Trophoblast cell (in vitro differentiated cells and primary cell): ENCODE measurements around the gene C10orf90.

Experiments
- DNase-seq, 2 donors: peaks; one replicate each; pipeline ENCODE4 v3.0.0-alpha.2; 2016
- H2AFZ ChIP-seq: 2 replicates; pipeline ENCODE4 v1.6.1; 2013; ENCODE audit warnings: low read length, moderate library complexity, mild to moderate bottlenecking; ENCODE audit not compliant: insufficient read depth, poor library complexity
- H2AK5ac ChIP-seq: 2 replicates; pipeline ENCODE4 v1.6.1; 2013; ENCODE audit warnings: mild to moderate bottlenecking, low read length
- H2BK120ac ChIP-seq: 2 replicates; pipeline ENCODE4 v1.6.1; 2013; ENCODE audit warnings: low read length, mild to moderate bottlenecking, moderate library complexity; ENCODE audit not compliant: insufficient read depth, poor library complexity
- H2BK12ac ChIP-seq: 2 replicates; pipeline ENCODE4 v1.6.1; 2013; ENCODE audit warnings: mild to moderate bottlenecking, low read length, moderate library complexity
- H2BK5ac ChIP-seq: 2 replicates; pipeline ENCODE4 v1.6.1; 2013; ENCODE audit warnings: low read length, low read depth, moderate library complexity, mild to moderate bottlenecking; ENCODE audit not compliant: poor library complexity
- H3K14ac ChIP-seq: 2 replicates; pipeline ENCODE4 v1.6.1; 2013; ENCODE audit warnings: mild to moderate bottlenecking, low read length
- H3K18ac ChIP-seq: 2 replicates; pipeline ENCODE4 v1.6.1; 2013; ENCODE audit warnings: mild to moderate bottlenecking, low read length
- H3K23ac ChIP-seq: 2 replicates; pipeline ENCODE4 v1.6.1; 2013; ENCODE audit warnings: low read length
- H3K27ac ChIP-seq: 2 replicates; pipeline ENCODE4 v1.5.1; 2013; ENCODE audit warnings: low read depth, mild to moderate bottlenecking, inconsistent platforms, low read length, moderate library complexity
- H3K27me3 ChIP-seq: 2 replicates; pipeline ENCODE4 v1.6.1; 2013; ENCODE audit warnings: inconsistent platforms, mild to moderate bottlenecking, low read length, moderate library complexity; ENCODE audit not compliant: insufficient read depth
- H3K36me3 ChIP-seq, 2 experiments: 1 replicate in 1 of 2; 2 replicates in 1 of 2; pipeline ENCODE4 v1.6.1; 2013; ENCODE audit warnings: low read length in 2 of 2, mild to moderate bottlenecking in 2 of 2, moderate library complexity in 1 of 2; ENCODE audit not compliant: insufficient read depth in 2 of 2, control insufficient read depth in 1 of 2
- H3K4ac ChIP-seq: 2 replicates; pipeline ENCODE4 v1.6.1; 2013; ENCODE audit warnings: low read depth, mild to moderate bottlenecking, low read length, moderate library complexity
- H3K4me1 ChIP-seq, 2 experiments: 1 replicate in 1 of 2; 2 replicates in 1 of 2; pipeline ENCODE4 v1.6.1; 2013; ENCODE audit warnings: low read length in 2 of 2, mild to moderate bottlenecking in 2 of 2, moderate library complexity in 1 of 2; ENCODE audit not compliant: insufficient read depth in 2 of 2, control insufficient read depth in 1 of 2
- H3K4me2 ChIP-seq: 2 replicates; pipeline ENCODE4 v1.6.1; 2013; ENCODE audit warnings: inconsistent platforms, mild to moderate bottlenecking, low read length, moderate library complexity
- H3K4me3 ChIP-seq: 2 replicates; pipeline ENCODE4 v1.5.1; 2013; ENCODE audit warnings: mild to moderate bottlenecking, low read depth, low read length, inconsistent platforms
- H3K79me1 ChIP-seq: one replicate; pipeline ENCODE4 v1.6.1; 2013; ENCODE audit warnings: low read length
- H3K79me2 ChIP-seq: 2 replicates; pipeline ENCODE4 v1.6.1; 2013; ENCODE audit warnings: low read length, mild to moderate bottlenecking; ENCODE audit not compliant: control insufficient read depth, insufficient read depth, poor library complexity
- H3K9ac ChIP-seq: 2 replicates; pipeline ENCODE4 v1.6.1; 2013; ENCODE audit warnings: mild to moderate bottlenecking, low read length
- H3K9me3 ChIP-seq: 2 replicates; pipeline ENCODE4 v1.6.1; 2013; ENCODE audit warnings: low read depth, mild to moderate bottlenecking, control low read depth, inconsistent platforms, low read length; ENCODE audit not compliant: insufficient read depth
- H4K12ac ChIP-seq: 2 replicates; pipeline ENCODE4 v1.6.1; 2013; ENCODE audit warnings: low read depth, mild to moderate bottlenecking, low read length, moderate library complexity
- H4K8ac ChIP-seq: 2 replicates; pipeline ENCODE4 v1.6.1; 2013; ENCODE audit warnings: low read depth, mild to moderate bottlenecking, low read length, moderate library complexity
- H4K91ac ChIP-seq: one replicate; pipeline ENCODE4 v1.6.1; 2013; ENCODE audit warnings: low read depth, mild to moderate bottlenecking, low read length, moderate library complexity
- WGBS: extraction: QIAGEN DNeasy Blood & Tissue Kit; methylation state at CpG from one replicate; pipeline ENCODE4 v1.1.7; 2013; ENCODE audit warnings: missing lambda C conversion rate; ENCODE audit not compliant: insufficient read length, insufficient coverage; ENCODE audit errors: extremely low coverage; 5-methylcytosine and 5-hydroxymethylcytosine counted together

The C10orf90 gene

GRCh38 chr10:126689461-126689994, 19.0 kb upstream of the C10orf90 start:
- no peaks in the 10 kb centered on the region for H3K36me3 ChIP-seq
- no peak overlapping the region for H3K14ac ChIP-seq
- H3K4me1 ChIP-seq, result peaks cover 5 to 20% of the 10 kb centered on the region in 2 experiments
- H2BK120ac ChIP-seq, result no peak overlapping the region
- no peaks in the 10 kb centered on the region for H3K27me3 ChIP-seq
- no peak for DNase-seq
- no peaks in the 10 kb centered on the region for H3K79me2 ChIP-seq
- no peak overlapping the region for H2BK5ac ChIP-seq
- H2AFZ ChIP-seq, result no peak overlapping the region
- no peak overlapping the region for H4K8ac ChIP-seq
- no peak overlapping the region for H3K4ac ChIP-seq
- H4K12ac ChIP-seq, result no peak overlapping the region
- no peak overlapping the region for H3K4me2 ChIP-seq
- no peak overlapping the region for H3K23ac ChIP-seq
- no peak overlapping the region for H3K18ac ChIP-seq
- peaks cover 8% of the 10 kb centered on the region for H3K79me1 ChIP-seq
- H3K27ac ChIP-seq, result no peak overlapping the region
- H4K91ac ChIP-seq, result no peak overlapping the region
- no peak overlapping the region for H2BK12ac ChIP-seq
- H2AK5ac ChIP-seq, result peak overlapping the region; percentile 19
- H3K9me3 ChIP-seq, result peaks cover 6% of the 10 kb centered on the region
- no peak overlapping the region for H3K4me3 ChIP-seq
- no CpG with 5 or more reads among the region's 4 CpGs for WGBS
- no peak overlapping the region for H3K9ac ChIP-seq

DNA sequence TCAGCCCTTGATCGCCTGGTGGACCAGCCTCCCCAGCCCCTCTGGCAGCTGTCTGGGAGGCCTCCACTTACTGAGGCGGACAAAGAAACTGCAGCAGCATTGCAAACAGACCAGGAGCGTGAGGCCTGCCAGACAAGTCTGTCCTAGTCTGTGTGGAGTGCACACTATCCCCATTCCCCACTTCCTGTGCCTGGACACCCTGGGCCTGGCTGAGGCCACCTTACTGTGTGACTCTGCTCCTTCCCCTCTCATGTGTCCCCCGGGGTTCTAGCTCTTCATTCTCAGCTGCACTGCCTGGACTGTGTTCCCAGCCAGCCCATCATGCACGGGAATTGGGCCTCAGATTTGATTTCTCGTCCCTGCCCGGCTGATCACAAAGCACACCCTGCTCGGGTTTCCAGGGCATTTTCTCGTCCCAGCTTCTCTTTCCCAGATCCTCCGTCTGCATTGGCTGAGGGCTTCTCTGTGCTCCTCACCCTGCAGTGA, 16.7 kb upstream of the C10orf90 start:
- Histone ChIP-seq H3K4me1 (peaks cover 5 to 18% of the 10 kb centered on the region in 2 experiments), H3K23ac (no peak overlapping the region), H2BK120ac (no peak overlapping the region), H2AK5ac (no peak overlapping the region), H3K27me3 (no peaks in the 10 kb centered on the region), H2BK5ac (peak overlapping the region; percentile 29), H4K8ac (peak overlapping the region; percentile 53), H3K18ac (no peak overlapping the region), H3K27ac (peak overlapping the region; percentile 42), H3K4me2 (no peak overlapping the region), H3K4ac (no peak overlapping the region), H2BK12ac (peak overlapping the region; percentile 10), H3K79me1 (peaks cover 8% of the 10 kb centered on the region), H3K4me3 (no peak overlapping the region), H4K91ac (peak overlapping the region; percentile 33), H4K12ac (no peak overlapping the region), H3K9me3 (peaks cover 6% of the 10 kb centered on the region), H3K79me2 (no peaks in the 10 kb centered on the region), H3K9ac (no peak overlapping the region), H2AFZ (peak overlapping the region; percentile 80), H3K36me3 (no peaks in the 10 kb centered on the region), H3K14ac (peak overlapping the region; percentile 13)
- DNase-seq, result no peak
- no CpG with 5 or more reads among the region's 10 CpGs for WGBS

DNA sequence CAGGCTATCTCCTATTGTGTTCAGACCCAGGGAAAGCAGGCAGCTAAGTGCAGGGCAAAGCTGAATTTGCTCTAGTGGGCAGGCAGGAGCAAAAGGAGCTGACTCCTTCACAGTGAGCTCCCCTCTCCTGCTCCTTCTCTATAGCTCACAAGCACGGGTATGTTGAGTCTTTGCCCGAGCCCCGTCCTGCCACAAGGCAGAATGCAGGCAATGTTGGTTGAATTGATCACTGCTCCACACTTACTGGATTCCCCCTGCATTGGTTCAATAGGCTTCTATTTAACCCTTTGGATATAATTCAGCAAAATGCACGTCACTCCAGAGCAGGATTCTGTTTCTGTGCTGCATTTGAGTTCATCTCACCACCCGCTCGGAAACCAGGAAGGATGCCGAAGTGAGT, 16.2 kb upstream of the C10orf90 start:
- no peak for DNase-seq
- Histone ChIP-seq H3K4me1 (peaks cover 5 to 18% of the 10 kb centered on the region in 2 experiments), H3K4ac (no peak overlapping the region), H3K9ac (no peak overlapping the region), H3K4me2 (no peak overlapping the region), H4K8ac (no peak overlapping the region), H3K4me3 (no peak overlapping the region), H3K9me3 (peaks cover 6% of the 10 kb centered on the region), H3K79me2 (no peaks in the 10 kb centered on the region), H3K27ac (no peak overlapping the region), H3K79me1 (peaks cover 8% of the 10 kb centered on the region), H2AK5ac (no peak overlapping the region), H2BK120ac (peak overlapping the region; percentile 6), H4K91ac (no peak overlapping the region), H2BK12ac (no peak overlapping the region), H3K23ac (no peak overlapping the region), H2BK5ac (no peak overlapping the region), H4K12ac (no peak overlapping the region), H3K14ac (no peak overlapping the region), H3K27me3 (no peaks in the 10 kb centered on the region), H2AFZ (no peak overlapping the region), H3K18ac (no peak overlapping the region), H3K36me3 (no peaks in the 10 kb centered on the region)
- WGBS, result no CpG with 5 or more reads among the region's 7 CpGs

DNA sequence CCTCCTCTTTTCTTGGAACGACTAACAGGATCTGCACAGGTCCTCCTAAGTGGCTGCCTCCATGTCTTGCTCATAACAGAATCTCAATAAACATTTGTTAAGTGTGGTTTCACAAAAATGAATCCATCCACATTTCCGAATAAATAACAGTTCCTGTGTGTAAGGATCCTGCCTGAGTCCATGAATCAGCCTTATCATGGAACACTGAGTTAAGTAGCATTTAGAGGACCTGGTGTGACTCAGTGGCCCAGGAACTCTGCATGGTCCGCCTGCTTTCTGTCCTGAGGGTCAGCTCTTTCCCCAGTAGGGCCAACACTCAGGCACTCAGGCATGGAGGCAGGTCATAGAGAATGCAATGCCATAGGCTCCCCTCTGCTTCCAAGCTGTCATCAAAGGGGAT, 15.8 kb upstream of the C10orf90 start:
- DNase-seq, result no peak
- H3K9me3 ChIP-seq, result peaks cover 4% of the 10 kb centered on the region
- no peaks in the 10 kb centered on the region for H3K36me3 ChIP-seq
- no peak overlapping the region for H3K4ac ChIP-seq
- H3K27ac ChIP-seq, result no peak overlapping the region
- H2BK5ac ChIP-seq, result no peak overlapping the region
- WGBS, result no CpG with 5 or more reads among the region's 3 CpGs
- peaks cover 5 to 18% of the 10 kb centered on the region in 2 experiments for H3K4me1 ChIP-seq
- no peak overlapping the region for H3K4me3 ChIP-seq
- H3K23ac ChIP-seq, result no peak overlapping the region
- no peak overlapping the region for H3K9ac ChIP-seq
- H2BK120ac ChIP-seq, result peak overlapping the region; percentile 6
- no peak overlapping the region for H3K14ac ChIP-seq
- H3K27me3 ChIP-seq, result no peaks in the 10 kb centered on the region
- H3K79me2 ChIP-seq, result no peaks in the 10 kb centered on the region
- H4K8ac ChIP-seq, result no peak overlapping the region
- H2BK12ac ChIP-seq, result no peak overlapping the region
- H3K79me1 ChIP-seq, result peaks cover 8% of the 10 kb centered on the region
- no peak overlapping the region for H3K4me2 ChIP-seq
- no peak overlapping the region for H2AK5ac ChIP-seq
- no peak overlapping the region for H4K91ac ChIP-seq
- H2AFZ ChIP-seq, result no peak overlapping the region
- H3K18ac ChIP-seq, result no peak overlapping the region
- no peak overlapping the region for H4K12ac ChIP-seq
